ENCODE data around the gene CAVIN4. TPM values are rescaled to one million over a fixed set of nuclear protein-coding genes. Genes with fewer than 3 reads are reported as not detected.

Gene CAVIN4
- total and polyA plus RNA-seq, 2 experiments from 2014 or later, result 0.53 to 1.0 TPM

DNA sequence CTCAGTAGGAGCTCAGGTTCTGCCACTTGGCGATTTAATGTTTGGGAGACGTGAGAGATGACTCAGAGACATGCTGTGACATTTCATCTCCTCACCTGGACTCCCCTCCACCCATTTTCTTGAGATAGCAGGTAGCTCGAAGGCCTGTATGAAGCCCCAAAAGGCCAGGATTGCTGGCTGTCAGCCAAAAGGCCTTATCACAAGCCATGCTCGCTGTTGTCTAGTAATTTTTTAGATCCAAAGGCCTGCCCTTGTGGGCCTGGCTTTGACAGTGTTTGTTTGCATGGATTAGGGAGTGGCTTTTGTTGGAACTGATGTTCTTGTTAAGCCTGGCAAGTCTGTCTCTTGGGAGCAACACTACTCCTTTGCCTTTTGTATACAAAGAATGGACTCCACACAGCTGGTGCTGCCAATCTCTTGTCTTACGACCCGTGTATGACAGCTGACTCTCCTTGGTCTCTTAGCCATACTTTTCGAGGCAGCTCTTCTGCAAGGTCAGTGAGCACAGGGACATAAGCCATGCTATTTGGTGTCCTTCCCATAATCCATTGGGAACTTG is 22.7 kb downstream of the CAVIN4 start:
- Histone ChIP-seq H3K9me2 (replicated peaks; ENCODE audit: insufficient read depth) (no peaks in the 10 kb centered on the region), H4K20me1 (ENCODE audit: insufficient read depth, poor library complexity, severe bottlenecking) (no peaks in the 10 kb centered on the region), H3K4me3 (no peak overlapping the region), H3K4me1 (ENCODE audit: insufficient read depth) (no peaks in the 10 kb centered on the region), H2AFZ (no peak overlapping the region), H3K79me2 (no peaks in the 10 kb centered on the region), H3K36me3 (replicated peaks; ENCODE audit: insufficient read depth, low read depth) (no peaks in the 10 kb centered on the region), H3K9me3 (ENCODE audit: low read depth) (no peaks in the 10 kb centered on the region), H3K4me2 (no peak overlapping the region), H3K27ac (no peak overlapping the region), H3K27me3 (no peaks in the 10 kb centered on the region)
- DNase-seq (ENCODE audit: low spot score), result no peak
- WGBS (ENCODE audit: low lambda C conversion rate, missing lambda C conversion rate), result 80% methylated on average over 7 of the region's 7 CpGs
- TF ChIP-seq EZH2 (IDR thresholded peaks at IDR 0.05; ENCODE audit: borderline replicate concordance), result no peak
- TF ChIP-seq, protein P1, sequence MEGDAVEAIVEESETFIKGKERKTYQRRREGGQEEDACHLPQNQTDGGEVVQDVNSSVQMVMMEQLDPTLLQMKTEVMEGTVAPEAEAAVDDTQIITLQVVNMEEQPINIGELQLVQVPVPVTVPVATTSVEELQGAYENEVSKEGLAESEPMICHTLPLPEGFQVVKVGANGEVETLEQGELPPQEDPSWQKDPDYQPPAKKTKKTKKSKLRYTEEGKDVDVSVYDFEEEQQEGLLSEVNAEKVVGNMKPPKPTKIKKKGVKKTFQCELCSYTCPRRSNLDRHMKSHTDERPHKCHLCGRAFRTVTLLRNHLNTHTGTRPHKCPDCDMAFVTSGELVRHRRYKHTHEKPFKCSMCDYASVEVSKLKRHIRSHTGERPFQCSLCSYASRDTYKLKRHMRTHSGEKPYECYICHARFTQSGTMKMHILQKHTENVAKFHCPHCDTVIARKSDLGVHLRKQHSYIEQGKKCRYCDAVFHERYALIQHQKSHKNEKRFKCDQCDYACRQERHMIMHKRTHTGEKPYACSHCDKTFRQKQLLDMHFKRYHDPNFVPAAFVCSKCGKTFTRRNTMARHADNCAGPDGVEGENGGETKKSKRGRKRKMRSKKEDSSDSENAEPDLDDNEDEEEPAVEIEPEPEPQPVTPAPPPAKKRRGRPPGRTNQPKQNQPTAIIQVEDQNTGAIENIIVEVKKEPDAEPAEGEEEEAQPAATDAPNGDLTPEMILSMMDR (IDR thresholded peaks at IDR 0.05; ENCODE audit: poor library complexity), result no peak
- no peak for TF ChIP-seq EZH2phosphoT487 (IDR thresholded peaks at IDR 0.05; ENCODE audit: low read depth, severe bottlenecking, unreplicated experiment)

DNA sequence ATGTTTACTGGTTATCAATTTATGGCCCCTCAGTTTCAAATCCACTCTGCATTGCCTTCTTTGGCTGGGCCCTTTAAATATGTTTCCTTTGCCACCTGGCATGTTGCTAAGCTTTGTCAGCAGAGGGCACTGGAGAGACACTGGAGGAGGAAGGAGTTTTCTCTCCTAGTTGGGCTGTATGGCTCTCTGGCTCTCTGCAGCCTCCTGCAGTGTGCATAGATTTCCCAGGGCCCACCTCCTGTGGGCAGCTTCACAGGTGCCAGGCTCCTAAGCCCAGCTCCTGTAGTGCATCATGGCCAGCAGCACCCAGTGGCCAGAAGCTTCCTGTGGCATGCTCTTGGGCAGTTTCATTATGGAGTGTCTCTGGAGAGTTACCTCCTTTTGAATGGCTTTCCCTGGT is 23.3 kb downstream of the CAVIN4 start:
- no peaks in the 10 kb centered on the region for H3K79me2 ChIP-seq
- no peaks in the 10 kb centered on the region for H4K20me1 ChIP-seq (ENCODE audit: insufficient read depth, poor library complexity, severe bottlenecking)
- H3K9me2 ChIP-seq (replicated peaks; ENCODE audit: insufficient read depth), result no peaks in the 10 kb centered on the region
- DNase-seq (ENCODE audit: low spot score), result peak; percentile 79
- H3K27ac ChIP-seq, result no peak overlapping the region
- H3K36me3 ChIP-seq (replicated peaks; ENCODE audit: insufficient read depth, low read depth), result no peaks in the 10 kb centered on the region
- H3K4me3 ChIP-seq, result no peak overlapping the region
- H3K4me1 ChIP-seq (ENCODE audit: insufficient read depth), result no peaks in the 10 kb centered on the region
- no peaks in the 10 kb centered on the region for H3K27me3 ChIP-seq
- no peak overlapping the region for H3K4me2 ChIP-seq
- no peak overlapping the region for H2AFZ ChIP-seq
- TF ChIP-seq, protein P1 (IDR thresholded peaks at IDR 0.05; ENCODE audit: poor library complexity), result peak; percentile 56
- TF ChIP-seq EZH2 (IDR thresholded peaks at IDR 0.05; ENCODE audit: borderline replicate concordance), result no peak
- no peaks in the 10 kb centered on the region for H3K9me3 ChIP-seq (ENCODE audit: low read depth)

DNA sequence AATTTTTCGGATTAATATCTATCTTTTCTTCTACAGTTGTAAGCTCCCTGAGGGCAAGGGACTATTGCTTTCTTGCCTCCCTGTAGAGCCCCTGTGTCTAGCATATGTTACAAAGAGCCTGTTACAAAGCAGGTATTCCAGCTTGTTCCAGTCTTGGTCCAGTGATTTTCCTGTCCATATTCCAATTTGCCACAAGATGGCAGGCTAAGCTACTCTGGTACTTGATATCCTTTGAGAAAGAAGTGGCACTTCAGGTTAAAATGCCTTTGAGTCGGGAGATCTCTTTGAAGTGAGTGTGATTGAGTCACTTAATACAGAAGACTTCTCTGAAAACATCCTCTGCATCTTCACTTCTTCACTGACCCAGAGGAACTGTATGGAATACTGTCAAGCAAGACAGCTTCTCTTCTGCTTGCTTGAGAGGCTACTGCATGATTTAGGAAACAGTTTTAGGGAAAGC is 24.5 kb downstream of the CAVIN4 start:
- DNase-seq (ENCODE audit: low spot score), result peak; percentile 74
- no peak overlapping the region for H3K27ac ChIP-seq
- no peaks in the 10 kb centered on the region for H3K27me3 ChIP-seq
- H2AFZ ChIP-seq, result no peak overlapping the region
- no peaks in the 10 kb centered on the region for H3K9me3 ChIP-seq (ENCODE audit: low read depth)
- H3K4me3 ChIP-seq, result no peak overlapping the region
- H4K20me1 ChIP-seq (ENCODE audit: insufficient read depth, poor library complexity, severe bottlenecking), result no peaks in the 10 kb centered on the region
- H3K36me3 ChIP-seq (replicated peaks; ENCODE audit: insufficient read depth, low read depth), result no peaks in the 10 kb centered on the region
- no peaks in the 10 kb centered on the region for H3K79me2 ChIP-seq
- H3K4me1 ChIP-seq (ENCODE audit: insufficient read depth), result no peaks in the 10 kb centered on the region
- no peak overlapping the region for H3K4me2 ChIP-seq
- H3K9me2 ChIP-seq (replicated peaks; ENCODE audit: insufficient read depth), result no peaks in the 10 kb centered on the region
- no peak for TF ChIP-seq EZH2phosphoT487 (IDR thresholded peaks at IDR 0.05; ENCODE audit: low read depth, severe bottlenecking, unreplicated experiment)
- TF ChIP-seq, protein P1 (IDR thresholded peaks at IDR 0.05; ENCODE audit: poor library complexity), result peak; percentile 76
- 19% methylated on average over 2 of the region's 2 CpGs for WGBS (ENCODE audit: low lambda C conversion rate, missing lambda C conversion rate)

DNA sequence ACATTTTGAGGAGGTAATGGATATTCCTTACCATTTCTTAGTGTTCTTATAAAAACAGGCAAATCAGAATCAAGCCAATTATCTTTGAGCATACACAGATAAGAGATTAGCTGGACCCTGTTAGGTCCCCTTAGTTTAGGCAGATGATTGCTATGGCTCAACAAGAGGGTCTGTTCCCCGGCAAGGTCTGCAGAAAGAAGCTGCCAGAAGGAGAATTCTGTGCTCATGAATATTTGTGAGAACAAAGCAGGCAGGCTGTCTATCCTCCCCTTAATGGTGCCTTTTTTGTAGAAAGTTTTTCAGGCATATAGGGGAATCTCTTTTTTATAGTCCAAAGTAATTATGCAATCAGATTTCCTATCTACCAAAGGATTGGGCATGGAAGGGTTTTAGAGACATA is 27.5 kb downstream of the CAVIN4 start:
- Histone ChIP-seq H3K27ac (no peak overlapping the region), H2AFZ (no peak overlapping the region), H3K9me3 (ENCODE audit: low read depth) (no peaks in the 10 kb centered on the region), H3K9me2 (replicated peaks; ENCODE audit: insufficient read depth) (no peaks in the 10 kb centered on the region), H3K4me1 (ENCODE audit: insufficient read depth) (no peaks in the 10 kb centered on the region), H3K27me3 (no peaks in the 10 kb centered on the region), H3K4me2 (no peak overlapping the region), H3K4me3 (no peak overlapping the region), H3K36me3 (replicated peaks; ENCODE audit: insufficient read depth, low read depth) (no peaks in the 10 kb centered on the region), H4K20me1 (ENCODE audit: insufficient read depth, poor library complexity, severe bottlenecking) (no peaks in the 10 kb centered on the region), H3K79me2 (no peaks in the 10 kb centered on the region)
- no peak for TF ChIP-seq EZH2phosphoT487 (IDR thresholded peaks at IDR 0.05; ENCODE audit: low read depth, severe bottlenecking, unreplicated experiment)
- TF ChIP-seq, protein P1 (IDR thresholded peaks at IDR 0.05; ENCODE audit: poor library complexity), result no peak
- 21% methylated on average over 1 of the region's 1 CpG for WGBS (ENCODE audit: low lambda C conversion rate, missing lambda C conversion rate)
- DNase-seq (ENCODE audit: low spot score), result no peak

All from hepatocyte (in vitro differentiated cells).